HCT116 (cell line): ENCODE results near the gene GCNT1. TPM values are rescaled to one million over a fixed set of nuclear protein-coding genes. Genes with fewer than 3 reads are reported as not detected.

ENCODE experiments used
- ATAC-seq: fragments of 200-7000 bp; cut with Tn5 transposase; 2 replicates; pipeline ENCODE4 v1.9.1; 2020; ENCODE audit warnings: mild to moderate bottlenecking, moderate library complexity
- BruUV-seq: library from RNA; stranded (reverse); fragments of 400-500 nt; replicated peaks from 2 replicates; lab custom pipeline; 2021; lab: Mats Ljungman, UMichigan
- CTCF ChIA-PET: fragments of 300-600 bp; sonication (Branson Sonifier 250); formaldehyde crosslinking; loops from one replicate; lab custom pipeline; 2021; ENCODE audit warnings: antibody characterized with exemption; lab: Charles Lee
- POLR2A ChIA-PET: fragments of 300-600, 350-600 bp; sonication (Branson Sonifier 250); formaldehyde crosslinking; loops from one replicate; lab custom pipeline; 2021; ENCODE audit warnings: antibody characterized with exemption; lab: Charles Lee
- RAD21 ChIA-PET, 2 experiments: fragments of 300-600 bp; sonication (Branson Sonifier 250); formaldehyde crosslinking; loops; one replicate each; lab custom pipeline; 2023; ENCODE audit warnings: low total read pairs in 2 of 2; ENCODE audit not compliant: uncharacterized antibody in 2 of 2, unreplicated experiment in 2 of 2, low non-redundant PET in 1 of 2; lab: Charles Lee
- DNase-seq: peaks from one replicate; pipeline ENCODE4 v3.0.0-alpha.2; 2010; ENCODE audit warnings: low read depth, low spot score
- H2AFZ ChIP-seq: fragments of 200-600 bp; shearing (Covaris generic), sonication (generic); 2 replicates; pipeline ENCODE4 v1.6.1; 2017; ENCODE audit warnings: low read depth, mixed run types, mixed read lengths, antibody characterized with exemption, low read length; ENCODE audit not compliant: poor library complexity, severe bottlenecking
- H3K27ac ChIP-seq: 2 replicates; pipeline ENCODE4 v1.5.1; 2012; ENCODE audit warnings: low read depth, low read length
- H3K27me3 ChIP-seq: fragments of 200-600 bp; sonication (generic); 2 replicates; pipeline ENCODE4 v1.6.1; 2016; ENCODE audit warnings: mixed run types, low read length, mixed read lengths; ENCODE audit not compliant: insufficient read depth
- H3K36me3 ChIP-seq, 2 experiments: fragments of 200-500 bp in 1 of 2; fragments of 200-600 bp in 1 of 2; sonication (Bioruptor generic) in 1 of 2; sonication (generic) in 1 of 2; 2 replicates each; pipeline versions ENCODE4 v1.5.1 to v1.6.1; 2014 to 2016; ENCODE audit warnings: low read length in 2 of 2, inconsistent platforms in 1 of 2, mixed read lengths in 1 of 2, mixed run types in 1 of 2; ENCODE audit not compliant: insufficient read depth in 2 of 2, control insufficient read depth in 1 of 2
- H3K4me1 ChIP-seq, 2 experiments: fragments of 200-600 bp in 1 of 2; sonication (generic) in 1 of 2; 2 replicates each; pipeline versions ENCODE4 v1.5.1 to v1.6.1; 2012 to 2017; ENCODE audit warnings: low read length in 2 of 2, inconsistent platforms in 1 of 2, mild to moderate bottlenecking in 1 of 2, mixed read lengths in 1 of 2, mixed run types in 1 of 2, moderate library complexity in 1 of 2; ENCODE audit not compliant: insufficient read depth in 2 of 2, control insufficient read depth in 1 of 2
- H3K4me2 ChIP-seq: fragments of 200-600 bp; sonication (generic); 2 replicates; pipeline ENCODE4 v1.6.1; 2017; ENCODE audit warnings: mixed run types, low read length, mixed read lengths
- H3K4me3 ChIP-seq, 2 experiments: fragments of 200-600 bp in 1 of 2; sonication (generic) in 1 of 2; replicated peaks in 1 of 2; 2 replicates each; pipeline ENCODE4 v1.5.1; 2011 to 2016; ENCODE audit warnings: low read length in 2 of 2, control low read depth in 1 of 2, low read depth in 1 of 2, mild to moderate bottlenecking in 1 of 2, mixed read lengths in 1 of 2, mixed run types in 1 of 2
- H3K79me2 ChIP-seq: fragments of 200-600 bp; sonication (generic); 2 replicates; pipeline ENCODE4 v1.6.1; 2017; ENCODE audit warnings: mild to moderate bottlenecking, mixed run types, low read length, moderate library complexity, mixed read lengths; ENCODE audit not compliant: insufficient read depth
- H3K9ac ChIP-seq: fragments of 200-600 bp; sonication (generic); 2 replicates; pipeline ENCODE4 v1.6.1; 2016; ENCODE audit warnings: low read length, mixed read lengths
- H3K9me2 ChIP-seq: fragments of 200-600 bp; sonication (generic), shearing (Covaris generic); 2 replicates; pipeline ENCODE4 v1.6.1; 2017; ENCODE audit warnings: mixed run types, mild to moderate bottlenecking, moderate library complexity; ENCODE audit not compliant: insufficient read depth
- H3K9me3 ChIP-seq, 2 experiments: fragments of 200-500 bp in 1 of 2; fragments of 200-600 bp in 1 of 2; sonication (Bioruptor generic) in 1 of 2; sonication (generic) in 1 of 2; 2 replicates each; pipeline ENCODE4 v1.6.1; 2014 to 2017; ENCODE audit warnings: low read length in 2 of 2, mixed read lengths in 2 of 2, inconsistent platforms in 1 of 2, low read depth in 1 of 2, mild to moderate bottlenecking in 1 of 2, mixed run types in 1 of 2, moderate library complexity in 1 of 2; ENCODE audit not compliant: control insufficient read depth in 1 of 2, insufficient read depth in 1 of 2
- H4K20me1 ChIP-seq: fragments of 200-600 bp; sonication (generic), shearing (Covaris generic); 2 replicates; pipeline ENCODE4 v1.6.1; 2017; ENCODE audit warnings: mixed run types, mild to moderate bottlenecking, moderate library complexity; ENCODE audit not compliant: insufficient read depth
- EZH2phosphoT487 ChIP-seq: fragments of 200-600 bp; IDR thresholded peaks from 2 replicates; pipeline ENCODE4 v1.6.1; 2018; ENCODE audit warnings: antibody characterized with exemption, borderline replicate concordance
- RAD21 ChIP-seq: IDR thresholded peaks from 2 replicates; pipeline ENCODE4 v1.6.1; 2012; ENCODE audit warnings: low read depth, mild to moderate bottlenecking
- ZNF274 ChIP-seq: fragments of 200-500 bp; sonication (Bioruptor generic); IDR thresholded peaks from 2 replicates; pipeline ENCODE4 v1.6.1; 2014; ENCODE audit warnings: mild to moderate bottlenecking, low read depth, low read length, inconsistent platforms
- intact Hi-C: fragments of 100-400 bp; cut with micrococcal nuclease; formaldehyde crosslinking; loops from 2 replicates; pipeline ENCODE4 v1.10.0; 2022
- total RNA-seq: library from RNA; stranded (reverse); gene quantifications from one replicate; pipeline ENCODE4 v1.2.1, GENCODE V29; 2021; ENCODE audit not compliant: unreplicated experiment
- TF ChIP-seq, protein P1 (sequence below): IDR thresholded peaks from 2 replicates; pipeline ENCODE4 v1.6.1; 2012; ENCODE audit warnings: low read depth

GCNT1 gene
- total RNA-seq, 1 experiment from 2014 or later: 5.8 TPM

GRCh38 chr9:76464706-76465105 lies 5.7 kb downstream of the GCNT1 start:
- POLR2A ChIA-PET: no interaction called here
- no peak overlapping the region for H3K27ac ChIP-seq
- H3K4me1 ChIP-seq: peaks cover 6 to 11% of the 10 kb centered on the region in 2 experiments; a peak in 3 of 4 replicates
- RAD21 ChIA-PET: no interaction called here
- H3K79me2 ChIP-seq: no peaks in the 10 kb centered on the region
- BruUV-seq: no TSS peak
- no peak for ATAC-seq
- no peaks in the 10 kb centered on the region for H3K9me3 ChIP-seq
- H3K27me3 ChIP-seq: no peaks in the 10 kb centered on the region
- intact Hi-C loops: no loop called here
- no peaks in the 10 kb centered on the region for H4K20me1 ChIP-seq
- H3K4me2 ChIP-seq: no peak overlapping the region
- DNase-seq: no peak
- H3K9ac ChIP-seq: no peak overlapping the region
- H2AFZ ChIP-seq: no peak overlapping the region
- no peak overlapping the region for H3K4me3 ChIP-seq
- CTCF ChIA-PET: no interaction called here
- TF ChIP-seq RAD21 (no peak), EZH2phosphoT487 (no peak), ZNF274 (no peak)
- TF ChIP-seq, protein P1, sequence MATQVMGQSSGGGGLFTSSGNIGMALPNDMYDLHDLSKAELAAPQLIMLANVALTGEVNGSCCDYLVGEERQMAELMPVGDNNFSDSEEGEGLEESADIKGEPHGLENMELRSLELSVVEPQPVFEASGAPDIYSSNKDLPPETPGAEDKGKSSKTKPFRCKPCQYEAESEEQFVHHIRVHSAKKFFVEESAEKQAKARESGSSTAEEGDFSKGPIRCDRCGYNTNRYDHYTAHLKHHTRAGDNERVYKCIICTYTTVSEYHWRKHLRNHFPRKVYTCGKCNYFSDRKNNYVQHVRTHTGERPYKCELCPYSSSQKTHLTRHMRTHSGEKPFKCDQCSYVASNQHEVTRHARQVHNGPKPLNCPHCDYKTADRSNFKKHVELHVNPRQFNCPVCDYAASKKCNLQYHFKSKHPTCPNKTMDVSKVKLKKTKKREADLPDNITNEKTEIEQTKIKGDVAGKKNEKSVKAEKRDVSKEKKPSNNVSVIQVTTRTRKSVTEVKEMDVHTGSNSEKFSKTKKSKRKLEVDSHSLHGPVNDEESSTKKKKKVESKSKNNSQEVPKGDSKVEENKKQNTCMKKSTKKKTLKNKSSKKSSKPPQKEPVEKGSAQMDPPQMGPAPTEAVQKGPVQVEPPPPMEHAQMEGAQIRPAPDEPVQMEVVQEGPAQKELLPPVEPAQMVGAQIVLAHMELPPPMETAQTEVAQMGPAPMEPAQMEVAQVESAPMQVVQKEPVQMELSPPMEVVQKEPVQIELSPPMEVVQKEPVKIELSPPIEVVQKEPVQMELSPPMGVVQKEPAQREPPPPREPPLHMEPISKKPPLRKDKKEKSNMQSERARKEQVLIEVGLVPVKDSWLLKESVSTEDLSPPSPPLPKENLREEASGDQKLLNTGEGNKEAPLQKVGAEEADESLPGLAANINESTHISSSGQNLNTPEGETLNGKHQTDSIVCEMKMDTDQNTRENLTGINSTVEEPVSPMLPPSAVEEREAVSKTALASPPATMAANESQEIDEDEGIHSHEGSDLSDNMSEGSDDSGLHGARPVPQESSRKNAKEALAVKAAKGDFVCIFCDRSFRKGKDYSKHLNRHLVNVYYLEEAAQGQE: no peak
- no peaks in the 10 kb centered on the region for H3K36me3 ChIP-seq
- H3K9me2 ChIP-seq: no peaks in the 10 kb centered on the region
